Trophoblast cell (in vitro differentiated cells and primary cell): ENCODE data around the gene RPL15.
A peak's percentile ranks its signal among the peaks of the same experiment; 100 is the strongest.

ENCODE experiments used
- DNase-seq, 2 donors: peaks; one replicate each; pipeline ENCODE4 v3.0.0-alpha.2; 2016
- H2AFZ ChIP-seq: 2 replicates; pipeline ENCODE4 v1.6.1; 2013; ENCODE audit warnings: low read length, moderate library complexity, mild to moderate bottlenecking; ENCODE audit not compliant: insufficient read depth, poor library complexity
- H2AK5ac ChIP-seq: 2 replicates; pipeline ENCODE4 v1.6.1; 2013; ENCODE audit warnings: mild to moderate bottlenecking, low read length
- H2BK120ac ChIP-seq: 2 replicates; pipeline ENCODE4 v1.6.1; 2013; ENCODE audit warnings: low read length, mild to moderate bottlenecking, moderate library complexity; ENCODE audit not compliant: insufficient read depth, poor library complexity
- H2BK12ac ChIP-seq: 2 replicates; pipeline ENCODE4 v1.6.1; 2013; ENCODE audit warnings: mild to moderate bottlenecking, low read length, moderate library complexity
- H2BK5ac ChIP-seq: 2 replicates; pipeline ENCODE4 v1.6.1; 2013; ENCODE audit warnings: low read length, low read depth, moderate library complexity, mild to moderate bottlenecking; ENCODE audit not compliant: poor library complexity
- H3K14ac ChIP-seq: 2 replicates; pipeline ENCODE4 v1.6.1; 2013; ENCODE audit warnings: mild to moderate bottlenecking, low read length
- H3K18ac ChIP-seq: 2 replicates; pipeline ENCODE4 v1.6.1; 2013; ENCODE audit warnings: mild to moderate bottlenecking, low read length
- H3K23ac ChIP-seq: 2 replicates; pipeline ENCODE4 v1.6.1; 2013; ENCODE audit warnings: low read length
- H3K27ac ChIP-seq: 2 replicates; pipeline ENCODE4 v1.5.1; 2013; ENCODE audit warnings: low read depth, mild to moderate bottlenecking, inconsistent platforms, low read length, moderate library complexity
- H3K27me3 ChIP-seq: 2 replicates; pipeline ENCODE4 v1.6.1; 2013; ENCODE audit warnings: inconsistent platforms, mild to moderate bottlenecking, low read length, moderate library complexity; ENCODE audit not compliant: insufficient read depth
- H3K36me3 ChIP-seq, 2 experiments: 1 replicate in 1 of 2; 2 replicates in 1 of 2; pipeline ENCODE4 v1.6.1; 2013; ENCODE audit warnings: low read length in 2 of 2, mild to moderate bottlenecking in 2 of 2, moderate library complexity in 1 of 2; ENCODE audit not compliant: insufficient read depth in 2 of 2, control insufficient read depth in 1 of 2
- H3K4ac ChIP-seq: 2 replicates; pipeline ENCODE4 v1.6.1; 2013; ENCODE audit warnings: low read depth, mild to moderate bottlenecking, low read length, moderate library complexity
- H3K4me1 ChIP-seq, 2 experiments: 1 replicate in 1 of 2; 2 replicates in 1 of 2; pipeline ENCODE4 v1.6.1; 2013; ENCODE audit warnings: low read length in 2 of 2, mild to moderate bottlenecking in 2 of 2, moderate library complexity in 1 of 2; ENCODE audit not compliant: insufficient read depth in 2 of 2, control insufficient read depth in 1 of 2
- H3K4me2 ChIP-seq: 2 replicates; pipeline ENCODE4 v1.6.1; 2013; ENCODE audit warnings: inconsistent platforms, mild to moderate bottlenecking, low read length, moderate library complexity
- H3K4me3 ChIP-seq: 2 replicates; pipeline ENCODE4 v1.5.1; 2013; ENCODE audit warnings: mild to moderate bottlenecking, low read depth, low read length, inconsistent platforms
- H3K79me1 ChIP-seq: one replicate; pipeline ENCODE4 v1.6.1; 2013; ENCODE audit warnings: low read length
- H3K79me2 ChIP-seq: 2 replicates; pipeline ENCODE4 v1.6.1; 2013; ENCODE audit warnings: low read length, mild to moderate bottlenecking; ENCODE audit not compliant: control insufficient read depth, insufficient read depth, poor library complexity
- H3K9ac ChIP-seq: 2 replicates; pipeline ENCODE4 v1.6.1; 2013; ENCODE audit warnings: mild to moderate bottlenecking, low read length
- H3K9me3 ChIP-seq: 2 replicates; pipeline ENCODE4 v1.6.1; 2013; ENCODE audit warnings: low read depth, mild to moderate bottlenecking, control low read depth, inconsistent platforms, low read length; ENCODE audit not compliant: insufficient read depth
- H4K12ac ChIP-seq: 2 replicates; pipeline ENCODE4 v1.6.1; 2013; ENCODE audit warnings: low read depth, mild to moderate bottlenecking, low read length, moderate library complexity
- H4K8ac ChIP-seq: 2 replicates; pipeline ENCODE4 v1.6.1; 2013; ENCODE audit warnings: low read depth, mild to moderate bottlenecking, low read length, moderate library complexity
- H4K91ac ChIP-seq: one replicate; pipeline ENCODE4 v1.6.1; 2013; ENCODE audit warnings: low read depth, mild to moderate bottlenecking, low read length, moderate library complexity
- WGBS: extraction: QIAGEN DNeasy Blood & Tissue Kit; methylation state at CpG from one replicate; pipeline ENCODE4 v1.1.7; 2013; ENCODE audit warnings: missing lambda C conversion rate; ENCODE audit not compliant: insufficient read length, insufficient coverage; ENCODE audit errors: extremely low coverage; 5-methylcytosine and 5-hydroxymethylcytosine counted together

Gene RPL15

DNA sequence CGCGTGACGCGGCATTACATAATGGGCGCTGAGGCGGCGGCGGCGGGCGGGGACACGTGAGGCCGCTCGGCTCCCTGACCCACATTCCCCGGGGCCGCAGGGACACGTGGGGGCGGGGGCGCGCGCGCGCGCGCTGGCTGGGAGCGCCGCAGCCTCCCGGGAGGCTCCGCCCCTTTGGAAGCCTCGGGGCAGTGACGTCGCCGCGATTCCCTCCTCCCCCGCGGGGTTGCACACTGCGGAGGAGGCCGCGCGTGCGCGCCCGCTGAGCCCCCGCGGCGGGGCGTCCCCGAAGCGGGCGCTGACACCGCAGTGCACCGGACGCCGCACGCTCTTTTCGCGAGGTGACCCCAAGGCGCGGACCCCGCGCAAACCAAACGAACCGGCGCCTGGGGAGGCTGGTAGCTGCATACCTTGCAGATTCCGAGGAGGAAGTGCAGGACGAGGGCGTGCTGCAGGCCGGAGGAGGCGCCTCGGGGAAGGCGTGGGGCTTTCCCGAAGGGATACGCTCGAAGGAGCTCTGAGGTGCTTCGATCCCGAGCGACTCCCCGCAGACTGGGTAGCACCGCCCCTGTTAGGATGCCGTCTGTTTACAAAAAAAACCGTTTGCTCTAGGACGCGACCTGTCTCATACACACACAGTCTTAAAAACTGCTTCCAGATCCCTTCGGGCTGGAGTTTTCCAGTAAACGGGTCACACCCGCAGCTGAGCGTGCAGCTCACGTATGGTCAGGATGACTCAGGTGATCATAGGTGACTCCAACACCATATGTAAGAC is 29.2 kb downstream of the RPL15 start:
- H4K12ac ChIP-seq: peak overlapping the region; percentile 37
- peak overlapping the region; percentile 83 for H3K4me3 ChIP-seq
- H3K18ac ChIP-seq: peak overlapping the region; percentile 93
- H3K36me3 ChIP-seq: no peaks in the 10 kb centered on the region
- H2AK5ac ChIP-seq: no peak overlapping the region
- WGBS: no CpG with 5 or more reads among the region's 87 CpGs
- H3K79me2 ChIP-seq: peaks cover 6% of the 10 kb centered on the region
- no peaks in the 10 kb centered on the region for H3K27me3 ChIP-seq
- no peak overlapping the region for H3K23ac ChIP-seq
- peak overlapping the region; percentile 47 for H3K4ac ChIP-seq
- peak overlapping the region; percentile 74 for H3K14ac ChIP-seq
- peak overlapping the region; percentile 79 for H2AFZ ChIP-seq
- H4K8ac ChIP-seq: peak overlapping the region; percentile 76
- peak; percentile 97 to 99 for DNase-seq
- no peaks in the 10 kb centered on the region for H3K9me3 ChIP-seq
- H4K91ac ChIP-seq: peak overlapping the region; percentile 76
- peak overlapping the region; percentile 67 for H3K4me2 ChIP-seq
- H3K4me1 ChIP-seq: peaks cover 3 to 5% of the 10 kb centered on the region in 2 experiments
- H3K27ac ChIP-seq: peak overlapping the region; percentile 77
- H2BK120ac ChIP-seq: peak overlapping the region; percentile 75
- peak overlapping the region; percentile 25 for H3K9ac ChIP-seq
- peaks cover 11% of the 10 kb centered on the region for H3K79me1 ChIP-seq
- H2BK5ac ChIP-seq: peak overlapping the region; percentile 86
- peak overlapping the region; percentile 77 for H2BK12ac ChIP-seq

DNA sequence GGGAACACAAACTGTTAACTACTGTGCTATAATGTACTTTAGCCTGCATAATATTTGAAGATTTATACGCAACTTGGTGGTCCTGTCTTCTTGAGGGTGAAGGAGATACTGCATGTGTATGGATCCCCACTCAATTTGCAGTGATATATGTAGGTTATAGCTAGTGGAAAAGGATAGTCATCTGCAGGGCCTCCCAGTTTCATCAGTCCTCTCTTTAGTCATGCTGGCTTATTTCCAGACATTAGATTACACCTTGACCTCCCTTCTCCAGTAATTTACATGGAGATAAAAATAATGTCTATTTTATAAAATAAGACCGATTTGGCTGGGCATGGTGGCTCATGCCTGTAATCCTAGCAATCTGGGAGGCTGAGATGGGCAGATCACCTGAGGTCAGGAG is 31.8 kb downstream of the RPL15 start:
- no peak overlapping the region for H4K12ac ChIP-seq
- no peak overlapping the region for H2AK5ac ChIP-seq
- no peak overlapping the region for H3K14ac ChIP-seq
- H3K79me2 ChIP-seq: peaks cover 6% of the 10 kb centered on the region
- H3K4me2 ChIP-seq: no peak overlapping the region
- no peak overlapping the region for H2BK120ac ChIP-seq
- H3K4me3 ChIP-seq: no peak overlapping the region
- no CpG with 5 or more reads among the region's 2 CpGs for WGBS
- no peak overlapping the region for H3K9ac ChIP-seq
- H2BK5ac ChIP-seq: no peak overlapping the region
- H3K27me3 ChIP-seq: no peaks in the 10 kb centered on the region
- H3K27ac ChIP-seq: no peak overlapping the region
- no peak overlapping the region for H3K23ac ChIP-seq
- H2AFZ ChIP-seq: no peak overlapping the region
- no peak overlapping the region for H2BK12ac ChIP-seq
- H3K4ac ChIP-seq: peak overlapping the region; percentile 78
- no peak for DNase-seq
- no peak overlapping the region for H3K18ac ChIP-seq
- no peak overlapping the region for H4K8ac ChIP-seq
- peaks cover 3 to 5% of the 10 kb centered on the region in 2 experiments for H3K4me1 ChIP-seq
- H3K36me3 ChIP-seq: no peaks in the 10 kb centered on the region
- no peak overlapping the region for H4K91ac ChIP-seq
- H3K9me3 ChIP-seq: no peaks in the 10 kb centered on the region
- H3K79me1 ChIP-seq: peaks cover 11% of the 10 kb centered on the region

DNA sequence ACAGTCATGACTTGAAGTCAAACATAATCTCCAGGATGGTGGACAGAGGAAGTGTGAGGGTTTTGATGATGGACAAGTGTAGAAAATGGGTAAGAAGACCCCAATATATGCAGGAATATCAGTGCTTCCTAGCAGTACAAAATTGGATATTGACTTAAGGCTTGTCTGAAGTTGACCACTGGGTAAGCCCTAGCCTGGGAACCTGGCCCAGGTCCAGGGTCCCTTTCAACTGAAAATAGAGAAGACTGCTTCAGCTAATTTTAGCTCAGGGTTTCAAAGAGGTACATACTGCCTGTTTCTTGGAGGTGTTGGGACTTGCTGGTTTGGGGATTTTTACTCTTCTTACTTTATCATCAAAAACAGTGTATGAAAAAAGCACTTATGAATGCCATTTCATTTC is 32.9 kb downstream of the RPL15 start:
- H3K79me2 ChIP-seq: peaks cover 5% of the 10 kb centered on the region
- H2BK5ac ChIP-seq: no peak overlapping the region
- H3K79me1 ChIP-seq: peaks cover 10% of the 10 kb centered on the region
- H3K4ac ChIP-seq: peak overlapping the region; percentile 37
- H3K14ac ChIP-seq: no peak overlapping the region
- H3K9ac ChIP-seq: no peak overlapping the region
- H2AK5ac ChIP-seq: no peak overlapping the region
- H3K4me2 ChIP-seq: no peak overlapping the region
- H4K8ac ChIP-seq: no peak overlapping the region
- no peak overlapping the region for H3K27ac ChIP-seq
- no peak overlapping the region for H3K4me3 ChIP-seq
- no peak overlapping the region for H3K23ac ChIP-seq
- no peak overlapping the region for H4K12ac ChIP-seq
- H3K9me3 ChIP-seq: no peaks in the 10 kb centered on the region
- H3K36me3 ChIP-seq: no peaks in the 10 kb centered on the region
- peaks cover 3 to 5% of the 10 kb centered on the region in 2 experiments for H3K4me1 ChIP-seq
- H2BK120ac ChIP-seq: no peak overlapping the region
- H2AFZ ChIP-seq: no peak overlapping the region
- H3K18ac ChIP-seq: no peak overlapping the region
- H4K91ac ChIP-seq: no peak overlapping the region
- H3K27me3 ChIP-seq: no peaks in the 10 kb centered on the region
- no peak for DNase-seq
- H2BK12ac ChIP-seq: no peak overlapping the region

DNA sequence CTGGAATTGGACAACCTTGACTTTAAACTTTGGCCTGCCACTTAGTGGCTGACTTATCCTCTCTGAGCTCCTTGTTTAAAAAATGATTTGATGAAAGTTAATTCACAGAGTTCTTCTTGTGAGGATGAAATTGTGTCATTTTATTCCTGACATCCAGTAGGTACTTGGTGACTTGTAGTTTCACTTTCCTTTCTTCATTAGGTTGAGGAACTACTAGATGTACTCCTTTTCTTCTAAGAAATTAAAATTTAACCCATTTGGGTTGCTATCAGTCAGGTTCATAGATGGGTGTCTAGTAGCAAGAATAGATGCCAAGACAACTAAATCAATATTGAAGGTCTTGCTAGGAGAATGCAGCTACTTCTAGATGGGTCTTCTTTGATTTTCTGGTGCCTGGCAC is 33.4 kb downstream of the RPL15 start:
- Histone ChIP-seq H4K91ac (no peak overlapping the region), H2AK5ac (no peak overlapping the region), H2BK12ac (no peak overlapping the region), H3K36me3 (no peaks in the 10 kb centered on the region), H3K4ac (no peak overlapping the region), H3K79me1 (peaks cover 7% of the 10 kb centered on the region), H3K79me2 (peaks cover 4% of the 10 kb centered on the region), H3K18ac (no peak overlapping the region), H2BK5ac (no peak overlapping the region), H4K12ac (no peak overlapping the region), H3K27me3 (no peaks in the 10 kb centered on the region), H3K27ac (no peak overlapping the region), H2BK120ac (no peak overlapping the region), H3K9me3 (no peaks in the 10 kb centered on the region), H3K23ac (no peak overlapping the region), H3K4me2 (no peak overlapping the region), H2AFZ (no peak overlapping the region), H3K9ac (no peak overlapping the region), H3K4me1 (peaks cover 3 to 5% of the 10 kb centered on the region in 2 experiments), H3K4me3 (no peak overlapping the region), H3K14ac (no peak overlapping the region), H4K8ac (no peak overlapping the region)
- DNase-seq: no peak
